GM12878 (cell line): ENCODE results near the gene TMEM79. TPM values are rescaled to one million over a fixed set of nuclear protein-coding genes. Genes with fewer than 3 reads are reported as not detected.
A peak's percentile ranks its signal among the peaks of the same experiment; 100 is the strongest.

Experiments
- ATF2 ChIP-seq: IDR thresholded peaks from 2 replicates; pipeline ENCODE4 v1.6.1; 2012; ENCODE audit warnings: low read length, inconsistent platforms
- BRCA1 ChIP-seq: IDR thresholded peaks from 2 replicates; pipeline ENCODE4 v1.6.1; 2011; ENCODE audit warnings: low read depth, low read length, improper control_type of control experiment
- CEBPZ ChIP-seq: fragments of 150-350 bp; IDR thresholded peaks from 2 replicates; pipeline ENCODE4 v1.6.1; 2016; ENCODE audit warnings: low read depth, low read length
- ESRRA ChIP-seq: IDR thresholded peaks from 2 replicates; pipeline ENCODE4 v1.6.1; 2012; ENCODE audit warnings: mild to moderate bottlenecking, low read length, improper control_type of control experiment
- MAX ChIP-seq: IDR thresholded peaks from 2 replicates; pipeline ENCODE4 v1.6.1; 2012; ENCODE audit warnings: low read depth, low read length, improper control_type of control experiment
- MEF2A ChIP-seq: IDR thresholded peaks from 2 replicates; pipeline ENCODE4 v1.6.1; 2011; ENCODE audit warnings: low read depth, mild to moderate bottlenecking, low read length, moderate library complexity; ENCODE audit not compliant: insufficient read depth
- MLLT1 ChIP-seq: fragments of 450-650 bp; IDR thresholded peaks from 2 replicates; pipeline ENCODE4 v1.6.1; 2016; ENCODE audit warnings: mild to moderate bottlenecking
- MTA3 ChIP-seq: IDR thresholded peaks from 2 replicates; pipeline ENCODE4 v1.6.1; 2012; ENCODE audit warnings: low read length, inconsistent platforms, borderline replicate concordance
- NR2C2 ChIP-seq: IDR thresholded peaks from 2 replicates; pipeline ENCODE4 v1.6.1; 2011; ENCODE audit warnings: borderline replicate concordance, low read depth; ENCODE audit not compliant: control insufficient read depth, insufficient read length
- SP1 ChIP-seq: IDR thresholded peaks from one replicate; pipeline ENCODE4 v1.6.1; 2011; ENCODE audit warnings: low read depth, low read length
- ZNF24 ChIP-seq: fragments of 450-650 bp; IDR thresholded peaks from 2 replicates; pipeline ENCODE4 v1.6.1; 2017; ENCODE audit warnings: antibody characterized with exemption, mild to moderate bottlenecking
- polyA plus RNA-seq, 11 experiments: library from polyadenylated mRNA; depleted of rRNA in 4 of 11; unstranded in 6 of 11; stranded (reverse) in 5 of 11; fragments of >200 nt; fragmentation: Nextera tagmentation in 4 of 11; fragmentation: Illumina TruSeq in 1 of 11; extraction: Ambion mirVana in 4 of 11; extraction: Trizol in 1 of 11; gene quantifications; 1 replicate in 1 of 11; 2 replicates in 10 of 11; pipeline versions ENCODE4 v1.2.1 to v1.2.3, GENCODE V29; 2011 to 2016; ENCODE audit warnings: inconsistent platforms in 2 of 11, missing spikeins in 2 of 11, low read depth in 1 of 11
- total RNA-seq, 4 experiments: library from RNA; depleted of rRNA in 3 of 4; stranded (reverse); fragments of >200 nt in 3 of 4; fragmentation: Illumina TruSeq in 1 of 4; extraction: Trizol in 1 of 4; gene quantifications; 2 replicates each; pipeline versions ENCODE4 v1.2.1 to v1.2.3, GENCODE V29; 2013 to 2021
- TF ChIP-seq, protein P1 (sequence below), 3 experiments: IDR thresholded peaks in 2 of 3; conservative IDR thresholded peaks in 1 of 3; 2 replicates each; pipeline ENCODE4 v1.5.1; 2011; ENCODE audit warnings: low read depth in 3 of 3, low read length in 3 of 3, mild to moderate bottlenecking in 3 of 3, control low read depth in 2 of 3, moderate library complexity in 2 of 3, inconsistent platforms in 1 of 3, mixed read lengths in 1 of 3; ENCODE audit not compliant: control insufficient read depth in 2 of 3, insufficient read depth in 1 of 3; ENCODE audit errors: extremely low read depth in 1 of 3
- TF ChIP-seq, protein P2 (sequence below): IDR thresholded peaks from 2 replicates; pipeline ENCODE4 v1.6.1; 2011; ENCODE audit warnings: low read depth, low read length, improper control_type of control experiment, borderline replicate concordance
- TF ChIP-seq, protein P3 (sequence below): IDR thresholded peaks from 2 replicates; pipeline ENCODE4 v1.6.1; 2012; ENCODE audit warnings: low read depth, low read length, improper control_type of control experiment
- TF ChIP-seq, protein P4 (sequence below): fragments of 450-650 bp; IDR thresholded peaks from 2 replicates; pipeline ENCODE4 v1.6.1; 2017; ENCODE audit warnings: low read depth, mild to moderate bottlenecking, moderate library complexity

TMEM79 gene
- total and polyA plus RNA-seq, 10 of the 15 experiments (the other 5 are each of a cell fraction or from before 2014, with no cell fraction given): 0.47 to 5.2 (median 3.8) TPM

DNA sequence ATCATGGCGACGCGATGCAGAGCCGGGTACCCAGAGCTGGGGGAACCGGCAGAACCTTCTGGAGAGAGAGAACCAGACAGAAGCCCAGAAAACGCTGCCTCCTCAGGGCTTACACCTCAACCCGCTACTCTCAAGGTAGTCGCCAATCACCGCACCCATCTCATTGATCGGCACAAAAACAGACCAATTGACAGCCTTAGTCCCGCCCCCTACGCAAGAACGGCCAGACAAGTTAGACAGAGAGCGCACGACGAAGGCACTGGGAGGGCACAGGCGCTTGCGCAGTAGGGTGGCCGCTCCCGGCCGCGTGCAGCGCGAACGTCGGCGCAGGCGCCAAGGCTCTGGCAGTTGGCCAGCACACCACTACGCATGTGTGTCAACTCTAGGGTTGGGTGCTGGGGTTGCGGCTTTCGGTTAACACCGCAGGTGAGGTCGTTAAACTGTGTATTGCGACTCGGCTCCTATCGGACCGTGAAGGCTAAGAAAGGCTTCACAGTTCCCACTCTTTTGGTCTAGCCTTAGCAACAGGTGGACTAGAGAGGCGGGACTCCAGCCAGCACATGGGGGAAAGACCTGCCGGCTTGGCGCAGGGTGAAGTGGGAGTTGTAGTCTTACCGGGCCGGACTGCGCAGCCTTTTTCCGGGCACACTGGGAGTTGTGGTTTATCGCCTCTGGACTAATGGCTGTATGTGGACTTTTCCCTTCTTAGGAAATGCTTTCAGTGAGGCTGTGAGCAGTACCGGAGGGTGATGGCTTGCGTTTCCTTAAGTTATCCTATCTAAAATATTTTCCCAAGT is 54.3 kb downstream of the TMEM79 start, which contains the start of the genes CCT3 and TSACC (continued):
- TF ChIP-seq, protein P1, sequence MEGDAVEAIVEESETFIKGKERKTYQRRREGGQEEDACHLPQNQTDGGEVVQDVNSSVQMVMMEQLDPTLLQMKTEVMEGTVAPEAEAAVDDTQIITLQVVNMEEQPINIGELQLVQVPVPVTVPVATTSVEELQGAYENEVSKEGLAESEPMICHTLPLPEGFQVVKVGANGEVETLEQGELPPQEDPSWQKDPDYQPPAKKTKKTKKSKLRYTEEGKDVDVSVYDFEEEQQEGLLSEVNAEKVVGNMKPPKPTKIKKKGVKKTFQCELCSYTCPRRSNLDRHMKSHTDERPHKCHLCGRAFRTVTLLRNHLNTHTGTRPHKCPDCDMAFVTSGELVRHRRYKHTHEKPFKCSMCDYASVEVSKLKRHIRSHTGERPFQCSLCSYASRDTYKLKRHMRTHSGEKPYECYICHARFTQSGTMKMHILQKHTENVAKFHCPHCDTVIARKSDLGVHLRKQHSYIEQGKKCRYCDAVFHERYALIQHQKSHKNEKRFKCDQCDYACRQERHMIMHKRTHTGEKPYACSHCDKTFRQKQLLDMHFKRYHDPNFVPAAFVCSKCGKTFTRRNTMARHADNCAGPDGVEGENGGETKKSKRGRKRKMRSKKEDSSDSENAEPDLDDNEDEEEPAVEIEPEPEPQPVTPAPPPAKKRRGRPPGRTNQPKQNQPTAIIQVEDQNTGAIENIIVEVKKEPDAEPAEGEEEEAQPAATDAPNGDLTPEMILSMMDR (IDR thresholded peaks at IDR 0.05 in 2 of 3, conservative IDR thresholded peaks at IDR 0.05 in 1 of 3; ENCODE audit: control insufficient read depth in 2 of 3, extremely low read depth in 1 of 3, insufficient read depth in 1 of 3, low read depth in 3 of 3, low read length in 3 of 3): no peak
- TF ChIP-seq ESRRA: peak; percentile 36; the same call in 1 of the 2 replicates
- peak; percentile 43; the same call in 1 of the 2 replicates for TF ChIP-seq CEBPZ
- TF ChIP-seq, protein P2, sequence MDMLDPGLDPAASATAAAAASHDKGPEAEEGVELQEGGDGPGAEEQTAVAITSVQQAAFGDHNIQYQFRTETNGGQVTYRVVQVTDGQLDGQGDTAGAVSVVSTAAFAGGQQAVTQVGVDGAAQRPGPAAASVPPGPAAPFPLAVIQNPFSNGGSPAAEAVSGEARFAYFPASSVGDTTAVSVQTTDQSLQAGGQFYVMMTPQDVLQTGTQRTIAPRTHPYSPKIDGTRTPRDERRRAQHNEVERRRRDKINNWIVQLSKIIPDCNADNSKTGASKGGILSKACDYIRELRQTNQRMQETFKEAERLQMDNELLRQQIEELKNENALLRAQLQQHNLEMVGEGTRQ: peak; percentile 48
- TF ChIP-seq ATF2: no peak
- TF ChIP-seq ZNF24: no peak
- peak; percentile 78 for TF ChIP-seq MAX
- TF ChIP-seq, protein P3, sequence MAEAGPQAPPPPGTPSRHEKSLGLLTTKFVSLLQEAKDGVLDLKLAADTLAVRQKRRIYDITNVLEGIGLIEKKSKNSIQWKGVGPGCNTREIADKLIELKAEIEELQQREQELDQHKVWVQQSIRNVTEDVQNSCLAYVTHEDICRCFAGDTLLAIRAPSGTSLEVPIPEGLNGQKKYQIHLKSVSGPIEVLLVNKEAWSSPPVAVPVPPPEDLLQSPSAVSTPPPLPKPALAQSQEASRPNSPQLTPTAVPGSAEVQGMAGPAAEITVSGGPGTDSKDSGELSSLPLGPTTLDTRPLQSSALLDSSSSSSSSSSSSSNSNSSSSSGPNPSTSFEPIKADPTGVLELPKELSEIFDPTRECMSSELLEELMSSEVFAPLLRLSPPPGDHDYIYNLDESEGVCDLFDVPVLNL: no peak
- TF ChIP-seq MTA3: no peak
- TF ChIP-seq MEF2A: 0 out of 2 replicates have a peak, but pooled peaks have one; percentile 34
- TF ChIP-seq SP1: peak; percentile 99
- TF ChIP-seq BRCA1: no peak
- TF ChIP-seq MLLT1: peak; percentile 88
- TF ChIP-seq, protein P4, sequence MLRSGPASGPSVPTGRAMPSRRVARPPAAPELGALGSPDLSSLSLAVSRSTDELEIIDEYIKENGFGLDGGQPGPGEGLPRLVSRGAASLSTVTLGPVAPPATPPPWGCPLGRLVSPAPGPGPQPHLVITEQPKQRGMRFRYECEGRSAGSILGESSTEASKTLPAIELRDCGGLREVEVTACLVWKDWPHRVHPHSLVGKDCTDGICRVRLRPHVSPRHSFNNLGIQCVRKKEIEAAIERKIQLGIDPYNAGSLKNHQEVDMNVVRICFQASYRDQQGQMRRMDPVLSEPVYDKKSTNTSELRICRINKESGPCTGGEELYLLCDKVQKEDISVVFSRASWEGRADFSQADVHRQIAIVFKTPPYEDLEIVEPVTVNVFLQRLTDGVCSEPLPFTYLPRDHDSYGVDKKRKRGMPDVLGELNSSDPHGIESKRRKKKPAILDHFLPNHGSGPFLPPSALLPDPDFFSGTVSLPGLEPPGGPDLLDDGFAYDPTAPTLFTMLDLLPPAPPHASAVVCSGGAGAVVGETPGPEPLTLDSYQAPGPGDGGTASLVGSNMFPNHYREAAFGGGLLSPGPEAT: peak; percentile 42; the same call in 1 of the 2 replicates
- no peak for TF ChIP-seq NR2C2
